Erythroblast (primary cell): ENCODE results near the gene ELMO2.

ENCODE experiments used
- GATA1 ChIP-seq: IDR thresholded peaks from 2 replicates; pipeline ENCODE4 v1.6.1; 2011; ENCODE audit warnings: low read depth, mild to moderate bottlenecking, control low read depth, low read length, moderate library complexity
- POLR2A ChIP-seq: IDR thresholded peaks from 2 replicates; pipeline ENCODE4 v1.6.1; 2011; ENCODE audit warnings: mild to moderate bottlenecking, low read length

- TF ChIP-seq POLR2A (no peak), GATA1 (no peak)
Measured at GRCh38 chr20:46399401-46399800, 7.0 kb downstream of the ELMO2 start.
